ENCODE data around the gene STX8. TPM values are rescaled to one million over a fixed set of nuclear protein-coding genes. Genes with fewer than 3 reads are reported as not detected.

The STX8 gene
- total RNA-seq, 1 experiment from 2014 or later: 50.3 TPM

DNA sequence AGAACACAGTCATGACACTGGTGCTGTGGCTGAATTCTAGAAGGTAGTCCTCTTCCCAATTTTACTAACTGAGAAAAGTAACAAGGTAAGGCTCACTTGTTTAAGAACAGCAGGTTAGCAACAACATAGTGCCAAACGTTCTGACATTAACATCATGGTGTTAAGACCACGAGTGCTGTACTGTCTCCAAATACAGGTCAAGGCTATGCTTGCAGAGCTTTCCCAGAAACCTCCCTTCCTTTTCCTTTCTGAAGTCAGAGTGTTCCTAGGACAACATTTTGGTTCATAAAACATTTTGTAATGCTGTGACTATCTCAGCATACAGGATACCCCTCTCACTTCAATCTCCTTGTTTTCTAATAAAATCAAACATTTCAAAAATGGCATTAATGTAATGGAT lies 144.0 kb downstream of the STX8 start:
- ChIA-PET POLR2A (no interaction called here), CTCF (no interaction called here)
- H3K4me1 ChIP-seq (ENCODE audit: control insufficient read depth, insufficient read depth, low read length): no peaks in the 10 kb centered on the region
- TF ChIP-seq, protein P1, sequence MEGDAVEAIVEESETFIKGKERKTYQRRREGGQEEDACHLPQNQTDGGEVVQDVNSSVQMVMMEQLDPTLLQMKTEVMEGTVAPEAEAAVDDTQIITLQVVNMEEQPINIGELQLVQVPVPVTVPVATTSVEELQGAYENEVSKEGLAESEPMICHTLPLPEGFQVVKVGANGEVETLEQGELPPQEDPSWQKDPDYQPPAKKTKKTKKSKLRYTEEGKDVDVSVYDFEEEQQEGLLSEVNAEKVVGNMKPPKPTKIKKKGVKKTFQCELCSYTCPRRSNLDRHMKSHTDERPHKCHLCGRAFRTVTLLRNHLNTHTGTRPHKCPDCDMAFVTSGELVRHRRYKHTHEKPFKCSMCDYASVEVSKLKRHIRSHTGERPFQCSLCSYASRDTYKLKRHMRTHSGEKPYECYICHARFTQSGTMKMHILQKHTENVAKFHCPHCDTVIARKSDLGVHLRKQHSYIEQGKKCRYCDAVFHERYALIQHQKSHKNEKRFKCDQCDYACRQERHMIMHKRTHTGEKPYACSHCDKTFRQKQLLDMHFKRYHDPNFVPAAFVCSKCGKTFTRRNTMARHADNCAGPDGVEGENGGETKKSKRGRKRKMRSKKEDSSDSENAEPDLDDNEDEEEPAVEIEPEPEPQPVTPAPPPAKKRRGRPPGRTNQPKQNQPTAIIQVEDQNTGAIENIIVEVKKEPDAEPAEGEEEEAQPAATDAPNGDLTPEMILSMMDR (IDR thresholded peaks at IDR 0.05): no peak
- TF ChIP-seq SIN3A (IDR thresholded peaks at IDR 0.05; ENCODE audit: borderline replicate concordance, insufficient read depth, low read depth, low read length) (no peak), TCF7L2 (IDR thresholded peaks at IDR 0.05; ENCODE audit: low read depth, low read length) (no peak)
- intact Hi-C loops (cut with micrococcal nuclease; ENCODE audit: unreplicated experiment) (no loop called here), in situ Hi-C loops (cut with HindIII; ENCODE audit: low pct_unique_long_range_greater_than_20kb, low sequenced_read_pairs) (no loop called here)
- no TSS peak for BruUV-seq (replicated peaks)
- no peaks in the 10 kb centered on the region for H3K9me3 ChIP-seq (ENCODE audit: control insufficient read depth, insufficient read depth, low read depth, low read length)
- no peaks in the 10 kb centered on the region for H3K36me3 ChIP-seq (ENCODE audit: control insufficient read depth, insufficient read depth, low read length)
- no peak for DNase-seq (ENCODE audit: low read depth, low spot score)
- ATAC-seq: no peak
- no peaks in the 10 kb centered on the region for H3K27me3 ChIP-seq (ENCODE audit: control insufficient read depth, insufficient read depth, low read length)
- no peak overlapping the region for H3K27ac ChIP-seq (ENCODE audit: low read length)
- H3K4me3 ChIP-seq (ENCODE audit: low read depth in 2 of 2, low read length in 2 of 2): no peak overlapping the region

DNA sequence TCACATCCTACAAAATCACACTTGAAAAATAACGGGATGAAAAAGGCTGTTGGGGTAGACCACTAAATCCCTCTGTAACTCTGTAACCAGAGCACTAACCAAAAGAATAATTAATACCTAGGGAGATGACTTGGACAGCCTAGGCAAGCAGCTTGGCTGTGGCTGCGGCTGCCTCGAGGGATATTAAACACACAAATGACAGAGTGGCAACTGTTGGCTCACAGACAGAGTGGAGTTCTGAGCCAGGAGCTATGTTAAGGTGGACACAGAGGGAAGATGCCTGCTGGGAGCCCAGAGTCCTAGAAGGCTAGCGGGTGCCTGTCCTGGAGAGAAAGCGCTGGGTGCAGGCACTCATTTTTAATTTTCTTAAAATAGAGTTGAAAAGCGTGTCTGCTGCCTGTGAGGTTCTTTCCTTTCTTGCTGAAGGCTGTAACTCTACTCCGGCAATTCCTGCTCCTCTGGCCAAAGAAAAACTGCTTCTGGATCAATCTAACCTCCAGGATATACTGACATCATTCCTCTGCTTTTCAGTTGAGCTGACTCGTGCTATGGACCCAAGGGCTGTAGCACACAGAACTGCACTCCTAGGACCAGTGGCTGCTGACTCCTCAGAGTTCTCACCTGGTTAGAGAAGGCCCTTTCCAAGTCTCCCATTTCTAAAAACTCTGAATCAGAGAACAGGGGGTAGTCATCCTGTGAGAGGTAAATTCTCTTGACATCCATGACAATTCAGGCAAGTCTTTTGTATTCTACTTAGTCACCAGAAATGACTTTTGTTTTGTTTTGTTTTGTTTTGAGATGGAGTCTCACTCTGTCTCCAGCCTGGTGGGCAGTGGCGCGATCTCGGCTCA lies 147.9 kb downstream of the STX8 start:
- H3K36me3 ChIP-seq (ENCODE audit: control insufficient read depth, insufficient read depth, low read length): no peaks in the 10 kb centered on the region
- ChIA-PET POLR2A (no interaction called here), CTCF (no interaction called here)
- no peaks in the 10 kb centered on the region for H3K9me3 ChIP-seq (ENCODE audit: control insufficient read depth, insufficient read depth, low read depth, low read length)
- H3K4me1 ChIP-seq (ENCODE audit: control insufficient read depth, insufficient read depth, low read length): no peaks in the 10 kb centered on the region
- in situ Hi-C loops (cut with HindIII; ENCODE audit: low pct_unique_long_range_greater_than_20kb, low sequenced_read_pairs) (no loop called here), intact Hi-C loops (cut with micrococcal nuclease; ENCODE audit: unreplicated experiment) (no loop called here)
- no peak for DNase-seq (ENCODE audit: low read depth, low spot score)
- ATAC-seq: no peak
- no peak overlapping the region for H3K27ac ChIP-seq (ENCODE audit: low read length)
- H3K4me3 ChIP-seq (ENCODE audit: low read depth in 2 of 2, low read length in 2 of 2): no peak overlapping the region
- H3K27me3 ChIP-seq (ENCODE audit: control insufficient read depth, insufficient read depth, low read length): no peaks in the 10 kb centered on the region
- no TSS peak for BruUV-seq (replicated peaks)
- no peak for TF ChIP-seq SIN3A (IDR thresholded peaks at IDR 0.05; ENCODE audit: borderline replicate concordance, insufficient read depth, low read depth, low read length)
- TF ChIP-seq POLR2AphosphoS5 (IDR thresholded peaks at IDR 0.05; ENCODE audit: low read depth, low read length): no peak
- no peak for TF ChIP-seq TCF7L2 (IDR thresholded peaks at IDR 0.05; ENCODE audit: low read depth, low read length)
- TF ChIP-seq, protein P2, sequence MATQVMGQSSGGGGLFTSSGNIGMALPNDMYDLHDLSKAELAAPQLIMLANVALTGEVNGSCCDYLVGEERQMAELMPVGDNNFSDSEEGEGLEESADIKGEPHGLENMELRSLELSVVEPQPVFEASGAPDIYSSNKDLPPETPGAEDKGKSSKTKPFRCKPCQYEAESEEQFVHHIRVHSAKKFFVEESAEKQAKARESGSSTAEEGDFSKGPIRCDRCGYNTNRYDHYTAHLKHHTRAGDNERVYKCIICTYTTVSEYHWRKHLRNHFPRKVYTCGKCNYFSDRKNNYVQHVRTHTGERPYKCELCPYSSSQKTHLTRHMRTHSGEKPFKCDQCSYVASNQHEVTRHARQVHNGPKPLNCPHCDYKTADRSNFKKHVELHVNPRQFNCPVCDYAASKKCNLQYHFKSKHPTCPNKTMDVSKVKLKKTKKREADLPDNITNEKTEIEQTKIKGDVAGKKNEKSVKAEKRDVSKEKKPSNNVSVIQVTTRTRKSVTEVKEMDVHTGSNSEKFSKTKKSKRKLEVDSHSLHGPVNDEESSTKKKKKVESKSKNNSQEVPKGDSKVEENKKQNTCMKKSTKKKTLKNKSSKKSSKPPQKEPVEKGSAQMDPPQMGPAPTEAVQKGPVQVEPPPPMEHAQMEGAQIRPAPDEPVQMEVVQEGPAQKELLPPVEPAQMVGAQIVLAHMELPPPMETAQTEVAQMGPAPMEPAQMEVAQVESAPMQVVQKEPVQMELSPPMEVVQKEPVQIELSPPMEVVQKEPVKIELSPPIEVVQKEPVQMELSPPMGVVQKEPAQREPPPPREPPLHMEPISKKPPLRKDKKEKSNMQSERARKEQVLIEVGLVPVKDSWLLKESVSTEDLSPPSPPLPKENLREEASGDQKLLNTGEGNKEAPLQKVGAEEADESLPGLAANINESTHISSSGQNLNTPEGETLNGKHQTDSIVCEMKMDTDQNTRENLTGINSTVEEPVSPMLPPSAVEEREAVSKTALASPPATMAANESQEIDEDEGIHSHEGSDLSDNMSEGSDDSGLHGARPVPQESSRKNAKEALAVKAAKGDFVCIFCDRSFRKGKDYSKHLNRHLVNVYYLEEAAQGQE (IDR thresholded peaks at IDR 0.05; ENCODE audit: insufficient read depth in 1 of 2, low read depth in 2 of 2, low read length in 1 of 2): no peak
- TF ChIP-seq, protein P1 (IDR thresholded peaks at IDR 0.05): no peak
